Endothelial cell (in vitro differentiated cells): Measurements from ENCODE around the gene TXNRD3. TPM values are rescaled to one million over a fixed set of nuclear protein-coding genes. Genes with fewer than 3 reads are reported as not detected.

Experiments used
- DNase-seq: peaks from one replicate; pipeline ENCODE4 v3.0.0; 2021; ENCODE audit warnings: low spot score
- H3K27ac Mint-ChIP-seq: one replicate; pipeline ENCODE4 v1.8.0; 2021; ENCODE audit warnings: mixed read lengths, inconsistent platforms; ENCODE audit not compliant: unreplicated experiment
- H3K27me3 Mint-ChIP-seq: one replicate; pipeline ENCODE4 v1.8.0; 2021; ENCODE audit warnings: mild to moderate bottlenecking, moderate library complexity, mixed read lengths, inconsistent platforms; ENCODE audit not compliant: unreplicated experiment
- H3K36me3 Mint-ChIP-seq: one replicate; pipeline ENCODE4 v1.8.0; 2021; ENCODE audit warnings: mild to moderate bottlenecking, low read depth, mixed read lengths, inconsistent platforms; ENCODE audit not compliant: unreplicated experiment
- H3K4me1 Mint-ChIP-seq: one replicate; pipeline ENCODE4 v1.8.0; 2021; ENCODE audit warnings: mild to moderate bottlenecking, mixed read lengths, inconsistent platforms; ENCODE audit not compliant: unreplicated experiment
- H3K4me3 Mint-ChIP-seq: one replicate; pipeline ENCODE4 v1.8.0; 2021; ENCODE audit warnings: mild to moderate bottlenecking, mixed read lengths, inconsistent platforms; ENCODE audit not compliant: unreplicated experiment
- H3K9me3 Mint-ChIP-seq: one replicate; pipeline ENCODE4 v1.8.0; 2021; ENCODE audit warnings: mixed read lengths, inconsistent platforms; ENCODE audit not compliant: unreplicated experiment
- total RNA-seq: library from RNA; stranded (reverse); fragmentation: NEBNext Ultra II Directional; extraction: Animal tissue kit (Norgen Biotek cat#: 25700); gene quantifications from one replicate; pipeline ENCODE4 v1.2.1, GENCODE V29; 2021; ENCODE audit not compliant: unreplicated experiment
- TF ChIP-seq, protein P1 (sequence below): fragments of 200-600 bp; sonication (generic); IDR thresholded peaks from one replicate; pipeline ENCODE4 v1.5.0; 2021; ENCODE audit warnings: antibody characterized with exemption; ENCODE audit not compliant: unreplicated experiment

Gene TXNRD3
- total RNA-seq, 1 donor from 2014 or later: 4.8 TPM

DNA sequence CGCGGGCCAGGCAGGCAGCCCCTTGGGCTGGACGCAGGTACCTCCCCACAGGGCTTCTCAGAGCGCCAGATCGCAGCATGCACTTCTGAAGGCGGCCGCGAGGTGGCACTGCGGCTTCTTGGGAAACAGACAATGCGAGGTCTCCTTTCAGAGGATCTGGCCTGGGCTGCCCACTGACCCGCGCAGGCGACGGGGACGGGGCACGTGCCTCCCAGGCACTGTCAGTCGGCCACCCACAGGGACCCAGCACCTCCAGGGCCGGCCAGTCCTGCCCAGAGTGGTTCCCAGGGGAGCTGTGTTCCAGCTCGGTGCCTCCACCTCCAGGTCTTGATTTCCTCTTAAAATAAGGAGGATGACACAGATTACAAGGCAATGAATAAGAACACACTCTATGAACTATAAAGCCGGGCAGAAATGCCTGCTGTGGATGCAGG lies 24.4 kb upstream of the TXNRD3 start:
- Mint-ChIP-seq H3K4me1 (peaks cover 12% of the 10 kb centered on the region), H3K27me3 (peaks cover 4% of the 10 kb centered on the region), H3K9me3 (no peaks in the 10 kb centered on the region), H3K4me3 (no peak overlapping the region), H3K27ac (no peak overlapping the region), H3K36me3 (no peaks in the 10 kb centered on the region)
- peak; percentile 94 for DNase-seq
- TF ChIP-seq, protein P1, sequence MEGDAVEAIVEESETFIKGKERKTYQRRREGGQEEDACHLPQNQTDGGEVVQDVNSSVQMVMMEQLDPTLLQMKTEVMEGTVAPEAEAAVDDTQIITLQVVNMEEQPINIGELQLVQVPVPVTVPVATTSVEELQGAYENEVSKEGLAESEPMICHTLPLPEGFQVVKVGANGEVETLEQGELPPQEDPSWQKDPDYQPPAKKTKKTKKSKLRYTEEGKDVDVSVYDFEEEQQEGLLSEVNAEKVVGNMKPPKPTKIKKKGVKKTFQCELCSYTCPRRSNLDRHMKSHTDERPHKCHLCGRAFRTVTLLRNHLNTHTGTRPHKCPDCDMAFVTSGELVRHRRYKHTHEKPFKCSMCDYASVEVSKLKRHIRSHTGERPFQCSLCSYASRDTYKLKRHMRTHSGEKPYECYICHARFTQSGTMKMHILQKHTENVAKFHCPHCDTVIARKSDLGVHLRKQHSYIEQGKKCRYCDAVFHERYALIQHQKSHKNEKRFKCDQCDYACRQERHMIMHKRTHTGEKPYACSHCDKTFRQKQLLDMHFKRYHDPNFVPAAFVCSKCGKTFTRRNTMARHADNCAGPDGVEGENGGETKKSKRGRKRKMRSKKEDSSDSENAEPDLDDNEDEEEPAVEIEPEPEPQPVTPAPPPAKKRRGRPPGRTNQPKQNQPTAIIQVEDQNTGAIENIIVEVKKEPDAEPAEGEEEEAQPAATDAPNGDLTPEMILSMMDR: peak; percentile 96

DNA sequence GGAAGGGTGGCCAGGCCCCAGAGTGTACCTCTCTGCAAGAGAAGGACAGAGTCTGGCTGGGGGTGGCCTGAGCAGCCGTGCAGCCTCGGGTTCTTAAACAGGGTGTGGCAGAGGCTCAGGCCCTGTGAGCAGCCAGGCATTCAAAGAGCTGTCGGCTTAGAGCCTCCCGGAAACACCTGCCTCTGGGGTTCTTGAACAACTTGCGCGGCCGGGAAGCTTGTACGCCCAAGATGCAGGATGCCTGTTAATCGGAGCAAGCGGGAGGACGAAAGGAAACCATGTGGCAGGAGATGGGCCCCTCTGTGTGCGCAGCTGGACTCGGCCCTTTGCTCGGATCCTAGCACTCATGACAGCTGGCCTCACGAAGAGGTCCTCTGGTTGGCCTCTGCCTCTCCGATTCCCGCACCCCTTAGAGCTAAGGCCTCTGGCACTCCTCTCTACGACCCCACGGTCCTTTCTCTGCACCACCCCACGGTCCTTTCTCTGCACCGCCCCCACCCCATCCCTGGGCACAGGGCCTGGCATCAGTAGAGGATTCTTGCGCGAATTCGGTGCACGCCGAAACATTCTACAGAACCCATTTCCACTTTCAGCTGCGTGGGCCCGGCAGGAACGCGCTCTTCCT lies 23.9 kb upstream of the TXNRD3 start:
- peaks cover 4% of the 10 kb centered on the region for H3K27me3 Mint-ChIP-seq
- H3K4me3 Mint-ChIP-seq: no peak overlapping the region
- no peak for DNase-seq
- peaks cover 8% of the 10 kb centered on the region for H3K4me1 Mint-ChIP-seq
- no peak overlapping the region for H3K27ac Mint-ChIP-seq
- no peaks in the 10 kb centered on the region for H3K36me3 Mint-ChIP-seq
- no peaks in the 10 kb centered on the region for H3K9me3 Mint-ChIP-seq
- TF ChIP-seq, protein P1: no peak

- H3K27ac Mint-ChIP-seq: no peak overlapping the region
- peaks cover 3% of the 10 kb centered on the region for H3K4me1 Mint-ChIP-seq
- TF ChIP-seq, protein P1: no peak
- H3K36me3 Mint-ChIP-seq: no peaks in the 10 kb centered on the region
- H3K9me3 Mint-ChIP-seq: no peaks in the 10 kb centered on the region
- DNase-seq: no peak
- peaks cover 2% of the 10 kb centered on the region for H3K27me3 Mint-ChIP-seq
- H3K4me3 Mint-ChIP-seq: no peak overlapping the region
Observed at GRCh38 chr3:126677862-126678503, 23.1 kb upstream of the TXNRD3 start.

DNA sequence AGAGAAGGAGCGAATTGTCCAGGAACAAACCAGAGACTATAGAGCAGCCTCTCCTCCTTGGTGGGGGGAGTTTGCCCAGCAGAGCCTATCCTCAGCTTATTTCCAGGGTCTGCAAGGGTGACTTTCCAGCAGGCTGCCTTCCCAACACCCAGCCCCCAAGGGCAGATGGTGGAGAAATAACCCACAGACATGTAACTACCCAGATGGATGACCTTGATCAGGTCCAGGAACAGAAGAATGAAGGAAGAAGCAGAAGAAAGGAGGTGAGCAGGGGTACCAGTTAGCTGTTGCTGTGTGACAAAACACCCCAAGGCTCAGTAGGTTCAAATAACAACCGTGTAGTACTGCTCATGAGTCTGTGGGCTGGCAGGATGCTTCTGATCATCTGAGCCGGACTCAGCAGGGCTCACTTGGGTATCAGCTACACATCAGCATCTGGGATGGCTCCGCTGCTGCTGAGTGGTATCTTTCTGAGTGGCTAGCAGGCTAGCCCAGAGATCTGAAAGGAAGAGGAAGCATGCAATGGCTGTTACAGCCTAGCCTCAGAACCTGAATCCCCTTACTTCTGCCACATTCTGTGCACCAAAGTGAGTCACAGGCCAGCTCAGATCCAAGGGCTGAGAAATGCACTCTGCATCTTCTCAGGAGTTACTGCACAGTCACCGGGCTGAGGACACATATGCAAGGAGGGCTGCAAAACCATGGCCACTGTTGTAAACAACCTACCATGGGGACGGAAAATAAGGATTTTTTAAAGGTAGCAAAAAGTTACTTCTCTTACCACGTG lies 22.2 kb upstream of the TXNRD3 start:
- Mint-ChIP-seq H3K9me3 (no peaks in the 10 kb centered on the region), H3K4me3 (no peak overlapping the region), H3K36me3 (no peaks in the 10 kb centered on the region), H3K27ac (no peak overlapping the region), H3K27me3 (peaks cover 2% of the 10 kb centered on the region), H3K4me1 (peaks cover 3% of the 10 kb centered on the region)
- no peak for DNase-seq
- TF ChIP-seq, protein P1: no peak
